ENCODE results near the gene SHISA2. TPM values are rescaled to one million over a fixed set of nuclear protein-coding genes. Genes with fewer than 3 reads are reported as not detected.
"Not testable (repeated sequence)": the region's sequence is repeated elsewhere in the genome, so short reads cannot be mapped to it uniquely, and the experiment has no call there.

Gene SHISA2
- 10 to 100 TPM; 19.1 to 67.1 (median 60.7) TPM for polyA plus RNA-seq (ENCODE audit: insufficient read length in 4 of 4)

GRCh38 chr13:26051657-26052311 is at the start of gene SHISA2:
SHISA2 (minus strand) TSS chr13:26052016; CDS start chr13:26050975, 1,041 bp downstream.
- DNase-seq (ENCODE audit: low read depth in 4 of 4, low spot score in 3 of 4) = peak in 1 of 4 donors; percentile 72

GRCh38 chr13:26095846-26096610 is 44.2 kb upstream of the SHISA2 start:
- no peak for DNase-seq (ENCODE audit: low read depth in 4 of 4, low spot score in 3 of 4)

GRCh38 chr13:26095338-26095737 is 43.5 kb upstream of the SHISA2 start:
- no peak for DNase-seq (ENCODE audit: low read depth in 4 of 4, low spot score in 3 of 4)

- not testable (repeated sequence) for DNase-seq (ENCODE audit: low read depth in 4 of 4, low spot score in 3 of 4)
Measured at GRCh38 chr13:26076821-26077220, 25.0 kb upstream of the SHISA2 start.

GRCh38 chr13:26075498-26075897 is 23.7 kb upstream of the SHISA2 start:
- no peak for DNase-seq (ENCODE audit: low read depth in 4 of 4, low spot score in 3 of 4)

DNA sequence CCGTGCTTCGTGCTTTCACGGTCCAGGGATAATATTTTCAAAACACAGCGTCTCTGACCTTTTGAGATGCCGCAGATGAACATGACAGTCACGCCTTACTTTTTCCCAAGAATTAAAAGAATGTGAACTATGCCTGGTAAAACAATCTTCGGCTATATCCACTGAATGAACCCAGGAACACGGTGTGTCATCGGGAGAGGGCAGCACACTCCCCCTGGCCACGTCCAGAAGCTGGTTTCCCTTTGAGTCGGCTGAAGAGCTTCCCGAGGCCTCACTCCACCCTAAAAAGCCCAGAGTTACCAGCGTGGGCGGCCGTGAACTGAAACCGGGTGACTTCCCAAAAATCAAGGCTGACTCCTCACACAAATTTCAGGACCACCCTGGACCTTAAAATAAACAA is 22.9 kb upstream of the SHISA2 start:
- DNase-seq (ENCODE audit: low read depth in 4 of 4, low spot score in 3 of 4) = no peak

DNA sequence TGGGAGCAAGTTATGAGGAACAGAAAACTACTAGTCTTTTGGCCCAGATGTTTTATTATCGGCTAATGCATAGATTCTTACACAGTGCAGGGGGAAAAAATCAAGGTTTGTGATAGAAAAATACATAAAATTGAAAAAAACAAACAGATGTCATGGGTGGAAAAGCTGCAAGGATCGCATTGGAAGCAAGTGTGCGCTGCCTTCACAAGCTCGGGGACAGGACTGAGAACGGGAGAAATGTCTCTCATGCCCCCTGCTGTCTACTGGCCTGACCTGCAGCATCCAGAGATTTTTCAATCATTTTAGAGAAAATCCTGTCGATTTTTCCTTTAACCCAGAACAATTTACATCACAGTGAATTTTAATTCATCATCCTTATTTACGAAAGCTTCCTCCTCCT is 20.5 kb upstream of the SHISA2 start:
- DNase-seq (ENCODE audit: low read depth in 4 of 4, low spot score in 3 of 4) = not testable (repeated sequence)

DNA sequence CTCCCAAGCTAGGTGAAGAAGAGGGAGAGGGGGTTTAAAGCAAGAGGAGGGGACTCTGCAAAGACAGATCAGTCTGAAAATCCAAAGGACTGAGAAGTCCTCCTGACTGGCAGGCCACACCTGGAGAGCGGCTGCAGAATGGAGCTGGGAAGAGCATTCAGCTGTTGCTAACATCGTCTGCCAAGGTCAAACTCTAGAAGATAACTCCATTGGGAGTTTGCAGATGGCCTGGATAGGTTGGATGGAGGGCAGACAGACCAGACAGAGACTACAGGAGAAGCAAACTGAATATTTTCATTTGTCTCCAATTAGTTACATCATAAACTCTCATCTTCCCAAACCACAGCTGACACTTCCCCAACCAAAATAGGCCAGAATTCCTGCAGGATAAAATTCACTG is 19.9 kb upstream of the SHISA2 start:
- DNase-seq (ENCODE audit: low read depth in 4 of 4, low spot score in 3 of 4) = no peak

GRCh38 chr13:26069642-26070041 is 17.8 kb upstream of the SHISA2 start:
- DNase-seq (ENCODE audit: low read depth in 4 of 4, low spot score in 3 of 4) = not testable (repeated sequence)

DNA sequence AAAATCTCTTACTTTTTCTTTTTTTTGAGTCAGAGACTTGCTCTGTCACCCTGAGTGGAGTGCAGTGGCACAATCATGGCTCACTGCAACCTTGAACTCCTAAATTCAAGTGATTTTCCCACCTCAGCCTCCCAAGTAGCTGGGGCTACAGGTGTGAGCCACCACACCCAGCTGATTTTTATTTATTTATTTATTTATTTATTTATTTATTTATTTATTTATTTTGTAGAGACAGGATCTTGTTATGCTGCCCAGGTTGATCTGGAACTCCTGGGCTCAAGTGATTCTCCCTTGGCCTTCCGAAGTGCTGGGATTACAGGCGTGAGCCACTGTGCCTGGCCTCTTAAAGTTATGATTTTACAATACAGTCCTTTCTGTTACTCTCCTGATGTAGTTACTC is 16.6 kb upstream of the SHISA2 start:
- DNase-seq (ENCODE audit: low read depth in 4 of 4, low spot score in 3 of 4) = not testable (repeated sequence)

DNA sequence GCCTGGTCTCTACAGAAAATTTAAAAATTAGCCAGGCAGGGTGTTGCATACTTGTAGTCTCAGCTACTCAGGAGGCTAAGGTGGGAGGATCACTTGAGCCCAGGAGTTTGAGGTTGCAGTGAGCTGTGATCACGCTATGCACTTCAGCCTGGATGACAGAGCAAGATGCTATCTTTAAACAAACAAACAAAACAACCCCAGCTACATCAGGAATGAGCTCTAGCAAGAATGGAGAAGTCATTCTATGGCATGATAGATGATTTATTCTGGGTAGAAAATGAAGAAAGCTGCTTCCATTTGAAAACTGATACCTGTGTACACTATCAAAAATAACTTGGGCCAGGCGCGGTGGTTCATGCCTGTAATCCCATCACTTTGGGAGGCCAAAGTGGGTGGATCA is 15.8 kb upstream of the SHISA2 start:
- DNase-seq (ENCODE audit: low read depth in 4 of 4, low spot score in 3 of 4) = no peak

- DNase-seq (ENCODE audit: low read depth in 4 of 4, low spot score in 3 of 4) = not testable (repeated sequence)
Measured at GRCh38 chr13:26066492-26066891, 14.7 kb upstream of the SHISA2 start.

DNA sequence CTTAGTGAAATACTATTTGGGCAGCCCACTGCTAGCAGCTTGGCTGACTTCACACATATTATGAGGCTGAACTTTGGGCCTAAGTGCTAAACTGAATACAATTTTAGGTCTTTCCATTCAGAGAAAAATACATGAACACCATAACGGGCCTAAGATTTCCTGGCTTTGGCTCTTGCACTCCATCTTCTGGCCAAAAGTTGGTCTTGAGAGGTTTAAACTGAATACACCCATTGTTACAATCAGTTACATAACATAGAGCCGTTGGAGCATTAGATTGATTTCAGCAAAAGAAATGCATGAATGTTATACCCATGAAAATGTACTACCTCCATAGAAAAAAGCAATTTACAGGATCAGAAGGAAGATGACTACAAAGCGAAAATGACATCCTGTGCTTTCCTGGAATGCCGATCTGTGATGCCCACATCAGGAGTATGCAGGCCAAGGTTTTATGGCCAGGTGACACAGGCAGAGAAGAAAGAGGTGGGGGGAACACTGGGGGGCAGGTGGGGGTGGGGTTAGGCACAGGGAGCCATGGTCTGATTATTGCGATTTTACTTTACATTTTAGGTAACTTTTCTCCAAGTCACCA is 11.1 kb upstream of the SHISA2 start:
- no peak for DNase-seq (ENCODE audit: low read depth in 4 of 4, low spot score in 3 of 4)

- no peak for DNase-seq (ENCODE audit: low read depth in 4 of 4, low spot score in 3 of 4)
Measured at GRCh38 chr13:26061947-26062346, 10.1 kb upstream of the SHISA2 start.

- DNase-seq (ENCODE audit: low read depth in 4 of 4, low spot score in 3 of 4) = no peak
Measured at GRCh38 chr13:26061256-26061655, 9.4 kb upstream of the SHISA2 start.

- no peak for DNase-seq (ENCODE audit: low read depth in 4 of 4, low spot score in 3 of 4)
Measured at GRCh38 chr13:26060357-26060756, 8.5 kb upstream of the SHISA2 start.

GRCh38 chr13:26058704-26059103 is 6.9 kb upstream of the SHISA2 start:
- no peak for DNase-seq (ENCODE audit: low read depth in 4 of 4, low spot score in 3 of 4)

DNA sequence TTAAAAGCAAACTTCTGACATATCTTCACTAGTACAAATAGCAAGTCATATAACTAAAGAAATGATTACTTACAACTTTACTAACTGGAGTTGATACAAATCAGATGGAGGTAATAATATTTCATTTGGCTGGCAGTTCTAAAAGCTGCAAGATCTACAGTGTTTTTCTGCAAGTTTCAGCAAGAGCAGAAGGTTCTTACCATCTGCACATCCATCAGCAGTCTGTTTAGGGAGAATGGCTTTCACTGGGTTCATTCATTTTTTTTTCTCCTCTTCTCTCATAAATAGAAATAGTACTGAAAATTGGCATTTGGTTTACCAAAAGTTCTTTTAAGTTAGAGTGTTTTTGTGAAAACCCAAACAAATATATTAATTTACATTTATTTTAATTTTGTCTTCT is 3.1 kb upstream of the SHISA2 start:
- DNase-seq (ENCODE audit: low read depth in 4 of 4, low spot score in 3 of 4) = no peak

GRCh38 chr13:26053418-26053980 is 1.7 kb upstream of the SHISA2 start:
- no peak for DNase-seq (ENCODE audit: low read depth in 4 of 4, low spot score in 3 of 4)

DNA sequence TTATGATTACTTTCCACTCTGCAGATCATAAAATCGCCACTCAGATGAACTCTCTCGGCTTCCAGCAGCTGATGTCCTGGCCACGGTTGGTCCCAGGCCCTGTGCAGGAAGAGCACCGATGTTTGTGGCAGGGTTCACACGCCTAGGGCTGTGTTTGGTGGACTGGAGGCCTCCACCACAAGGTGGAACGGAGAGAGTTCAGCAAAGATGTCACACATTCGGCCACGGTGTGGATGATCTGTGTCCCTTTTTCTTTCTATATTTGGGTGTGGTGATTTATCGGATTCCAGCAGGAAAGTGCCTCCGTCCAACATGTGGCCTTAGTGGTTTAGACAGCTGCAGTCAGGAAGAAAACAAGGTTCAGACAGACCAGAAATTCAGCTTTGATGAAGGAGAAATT is 521 bp upstream of the SHISA2 start:
- no peak for DNase-seq (ENCODE audit: low read depth in 4 of 4, low spot score in 3 of 4)

GRCh38 chr13:26051231-26051656 is 572 bp downstream of the SHISA2 start:
- no peak for DNase-seq (ENCODE audit: low read depth in 4 of 4, low spot score in 3 of 4)
